Fibroblast of peridontal ligament (primary cell): ENCODE results near the gene ABR.
"Not testable (repeated sequence)": the region's sequence is repeated elsewhere in the genome, so short reads cannot be mapped to it uniquely, and the experiment has no call there.

Experiments
- DNase-seq: peaks from one replicate; pipeline ENCODE4 v3.0.0-alpha.2; 2010; ENCODE audit errors: extremely low read depth

The ABR gene

DNA sequence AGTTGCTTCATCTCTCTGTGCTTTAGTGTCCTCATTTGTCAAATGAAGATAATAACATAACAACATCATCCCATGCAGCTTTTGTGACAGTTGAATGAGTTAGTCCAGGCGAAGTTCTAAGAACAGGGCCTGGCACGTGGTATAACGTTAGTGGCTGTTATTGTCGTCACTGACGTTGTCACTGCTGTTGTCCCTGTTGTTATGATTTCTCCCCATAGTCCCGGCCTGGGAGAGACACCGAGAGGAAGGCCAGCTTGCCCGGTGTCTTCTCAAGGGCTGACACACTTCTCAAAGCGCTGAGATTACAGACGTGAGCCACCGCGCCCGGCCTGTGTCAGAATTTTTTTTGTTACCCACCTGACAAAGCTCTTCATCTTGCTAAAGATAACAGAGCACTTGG, 29.9 kb downstream of the ABR start:
- no peak for DNase-seq

DNA sequence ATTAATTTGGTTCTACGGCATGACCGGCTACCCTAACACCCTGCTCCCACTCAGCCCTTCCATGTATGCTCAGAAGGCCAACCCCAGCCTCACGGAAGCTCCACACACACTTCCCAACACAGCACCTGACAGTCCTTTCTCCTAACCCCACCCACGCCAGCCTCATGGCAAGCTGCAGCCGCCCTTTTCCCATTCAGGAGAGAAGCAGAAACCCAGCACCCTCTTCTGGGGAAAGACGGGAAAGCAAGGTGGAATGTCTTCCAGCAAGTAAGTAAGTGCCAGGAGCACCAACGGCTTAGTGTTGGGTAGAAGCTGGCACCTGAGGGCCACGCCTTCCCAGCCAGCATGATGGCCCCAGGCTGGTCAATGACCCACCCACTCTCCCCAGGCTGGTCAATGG, 32.1 kb downstream of the ABR start:
- DNase-seq: peak; percentile 56

DNA sequence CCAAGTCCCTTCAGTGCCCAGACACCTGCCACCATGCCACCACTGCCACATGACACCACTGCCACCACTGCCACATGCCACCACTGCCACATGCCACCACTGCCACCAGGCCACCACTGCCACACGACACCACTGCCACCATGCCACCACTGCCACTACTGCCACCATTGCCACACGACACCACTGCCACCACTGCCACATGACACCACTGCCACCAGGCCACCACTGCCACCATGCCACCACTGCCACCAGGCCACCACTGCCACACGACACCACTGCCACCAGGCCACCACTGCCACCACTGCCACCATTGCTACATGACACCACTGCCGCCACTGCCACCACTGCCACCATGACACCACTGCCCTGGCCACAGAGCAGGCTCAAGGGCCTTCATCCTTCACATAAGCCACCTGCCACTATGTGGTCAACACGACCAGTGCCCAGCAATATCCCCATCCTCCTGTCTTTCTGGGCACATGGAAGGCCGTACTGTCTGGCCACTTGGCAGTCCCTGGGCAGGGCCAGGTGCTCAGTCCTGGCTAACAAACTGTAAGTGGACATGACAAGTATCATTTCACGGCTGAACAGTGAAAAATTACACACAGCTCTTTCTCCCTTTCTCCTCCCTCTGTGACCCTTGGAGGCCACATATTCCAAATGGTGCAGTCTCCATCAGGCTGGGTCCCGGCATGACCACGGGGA, 33.1 kb downstream of the ABR start:
- DNase-seq: no peak

DNA sequence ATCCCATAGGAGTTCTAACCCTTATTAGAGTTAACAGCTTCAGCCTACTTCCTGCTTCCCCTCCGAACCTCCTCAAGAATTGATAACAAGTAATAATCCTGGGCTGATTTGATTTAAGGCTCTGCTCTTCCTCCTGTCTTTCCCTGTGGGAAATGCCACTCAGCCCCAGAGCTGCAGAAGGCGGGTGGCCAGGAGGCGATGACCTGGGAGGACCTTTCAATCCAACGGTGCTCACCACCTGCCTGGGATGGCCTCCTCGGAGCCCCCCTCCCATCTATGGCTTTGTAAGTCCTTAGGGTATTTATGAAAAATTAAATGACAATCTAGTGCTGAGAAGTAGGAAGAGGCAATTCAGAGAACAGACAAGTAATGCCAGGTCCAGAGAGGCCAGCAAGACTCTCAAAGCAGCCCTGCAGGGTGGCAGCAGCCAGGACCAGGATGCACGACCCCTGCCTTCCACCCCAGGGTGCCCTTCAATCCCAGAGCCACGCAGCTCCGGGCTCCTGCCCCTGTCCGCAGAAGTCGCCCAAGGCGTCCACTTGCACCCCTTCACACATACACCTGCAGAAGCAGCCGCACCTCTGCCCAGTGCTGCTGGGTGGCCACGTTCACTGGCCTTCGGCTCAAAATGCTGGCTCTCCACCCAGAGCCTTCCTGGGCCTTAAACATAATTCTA, 34.3 kb downstream of the ABR start:
- no peak for DNase-seq

DNA sequence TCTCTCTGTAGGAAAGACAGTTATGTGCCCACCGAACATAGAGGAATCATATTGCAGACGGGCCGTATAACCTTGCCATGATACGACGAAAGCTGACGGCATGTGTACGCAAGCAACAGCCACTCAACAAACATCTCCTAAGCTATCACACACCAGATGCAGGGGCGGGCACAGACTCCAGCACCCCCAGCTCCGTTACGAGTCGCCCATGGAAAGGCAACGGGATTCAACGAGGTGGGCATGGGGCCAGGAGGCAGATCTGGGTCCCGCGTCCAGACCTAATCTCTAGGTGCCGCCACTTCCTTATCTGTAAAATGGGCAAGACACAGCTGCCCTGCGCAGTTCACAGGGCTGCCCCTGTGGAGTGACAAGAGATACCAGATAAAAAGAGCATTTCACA, 35.6 kb downstream of the ABR start:
- no peak for DNase-seq

DNA sequence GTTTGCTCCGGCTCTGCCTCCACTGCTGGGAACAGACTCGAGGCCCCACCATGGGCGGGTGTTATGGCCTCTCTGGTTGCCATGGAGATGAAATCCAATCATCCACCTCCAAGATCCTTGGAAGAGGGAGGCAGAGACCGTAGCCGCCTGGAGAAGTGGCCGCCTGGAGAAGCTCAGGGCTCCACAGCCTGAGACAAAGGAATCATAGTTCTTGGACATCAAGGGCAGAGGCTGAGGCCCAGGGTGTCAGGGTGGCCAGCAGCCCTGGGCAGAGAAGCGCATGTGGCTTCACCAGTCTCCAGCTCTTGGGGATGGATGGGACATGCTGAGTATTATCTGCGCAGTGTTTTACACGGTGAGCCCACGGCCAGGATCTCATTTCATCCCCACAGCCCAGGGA, 36.2 kb downstream of the ABR start:
- peak; percentile 33 for DNase-seq

DNA sequence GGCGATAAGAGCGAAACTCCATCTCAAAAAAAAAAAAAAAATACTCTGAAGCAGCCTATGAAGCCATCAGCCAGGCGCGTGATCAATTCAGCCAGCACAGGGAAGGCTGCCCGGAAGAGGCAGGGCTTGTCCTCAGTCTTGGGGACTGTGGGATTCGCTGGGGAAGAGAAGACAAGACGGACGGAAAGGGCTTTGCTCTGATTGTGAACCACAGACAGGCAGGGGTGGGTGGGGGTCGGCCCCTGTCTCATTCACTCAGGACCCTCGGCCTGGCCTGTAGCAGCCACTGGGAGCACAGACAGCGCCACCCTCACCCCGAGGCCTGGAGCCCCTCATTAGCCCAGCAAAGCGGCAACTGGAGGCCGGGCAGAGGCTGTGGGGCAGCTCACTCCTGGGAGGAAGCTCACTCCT, 37.2 kb downstream of the ABR start:
- no peak for DNase-seq

DNA sequence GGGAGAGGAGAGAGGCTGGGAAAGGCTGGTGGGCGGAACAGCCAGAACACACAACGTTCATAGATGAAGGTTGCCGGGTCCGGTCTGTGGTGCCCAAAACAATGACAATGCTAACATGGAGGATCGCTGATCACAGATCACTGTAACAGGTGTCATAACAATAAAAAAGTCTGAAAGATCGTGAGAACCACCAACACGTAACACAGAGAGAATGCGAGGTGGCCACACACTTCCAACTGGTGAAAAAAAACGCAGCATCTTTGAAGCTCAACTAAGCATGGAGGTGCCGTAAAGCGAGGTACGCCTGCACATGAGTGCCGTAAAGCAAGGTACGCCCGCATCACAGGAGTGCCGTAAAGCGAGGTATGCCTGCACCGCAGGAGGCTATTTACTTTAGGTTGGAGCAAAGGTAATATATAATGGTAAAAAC, 42.3 kb downstream of the ABR start:
- no peak for DNase-seq

DNA sequence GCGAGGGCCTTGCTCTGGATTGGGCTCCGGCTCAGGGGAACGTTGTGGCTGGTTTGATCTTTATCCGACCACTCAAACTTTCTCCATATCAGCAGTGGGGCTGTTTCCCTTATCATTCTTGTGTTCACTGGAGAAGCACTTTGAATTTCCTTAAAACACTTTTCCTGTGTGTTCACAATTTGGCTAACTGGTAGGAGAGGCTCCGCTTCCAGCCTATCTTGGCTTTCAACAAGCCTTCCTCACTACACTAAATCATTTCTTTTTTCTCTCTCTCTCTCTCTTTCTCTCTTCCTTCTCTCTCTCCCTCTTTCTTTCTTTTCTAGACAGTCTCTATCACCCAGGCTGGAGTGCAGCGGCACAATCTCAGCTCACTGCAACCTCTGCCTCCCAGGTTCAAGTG, 43.0 kb downstream of the ABR start:
- DNase-seq: no peak

DNA sequence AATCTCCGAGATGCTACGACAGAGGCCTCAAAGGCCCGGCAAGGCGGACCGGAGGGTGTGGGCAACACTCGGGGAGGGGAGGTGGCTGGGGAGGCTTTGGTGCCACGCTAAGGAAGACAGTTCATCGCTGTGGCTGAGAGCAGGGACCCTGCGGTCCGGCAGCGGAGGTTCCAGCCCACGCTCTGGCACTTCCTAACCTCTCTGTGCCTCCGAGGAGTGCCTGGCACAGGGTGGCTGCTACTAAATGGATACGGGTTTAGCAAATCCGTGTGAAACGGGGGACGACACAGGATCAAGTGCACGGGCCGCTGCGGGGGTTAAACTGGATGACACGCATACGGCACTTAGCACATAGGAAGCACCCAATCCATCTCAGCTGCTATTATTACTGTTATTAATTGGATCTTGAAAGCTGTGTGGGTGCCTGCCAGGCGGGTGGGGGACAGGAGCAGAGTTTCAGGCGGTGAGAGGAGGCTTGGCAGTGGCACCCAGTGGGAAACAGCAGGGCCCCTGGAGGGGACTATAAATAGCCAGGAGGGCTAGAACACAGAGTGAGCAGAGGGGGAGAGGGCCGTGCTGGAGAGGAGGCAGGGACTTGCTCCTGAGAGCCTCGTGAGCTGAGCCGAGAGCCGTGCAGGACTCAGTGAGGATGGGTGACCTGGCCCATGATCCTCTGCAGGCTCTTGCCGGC, 45.0 kb downstream of the ABR start:
- no peak for DNase-seq

DNA sequence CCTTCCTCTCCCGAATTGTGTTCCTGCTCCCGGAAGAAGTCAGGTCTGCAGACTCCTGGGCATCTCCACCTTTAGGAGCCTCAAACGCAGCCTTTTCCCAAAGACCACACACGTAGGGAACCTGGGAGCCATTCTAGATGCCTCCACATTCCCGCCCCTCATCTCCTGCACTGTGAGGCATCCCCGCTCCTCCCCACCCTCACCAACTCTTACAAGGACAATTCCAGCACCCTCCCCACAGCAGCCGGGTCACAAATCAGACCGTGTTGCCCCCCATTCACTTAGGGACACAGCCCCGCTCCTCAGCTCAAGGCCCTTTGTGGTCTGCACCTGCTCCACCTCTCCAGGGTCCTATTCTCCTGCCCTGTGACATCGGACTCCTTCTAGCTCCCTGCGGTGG, 49.6 kb downstream of the ABR start:
- DNase-seq: no peak

DNA sequence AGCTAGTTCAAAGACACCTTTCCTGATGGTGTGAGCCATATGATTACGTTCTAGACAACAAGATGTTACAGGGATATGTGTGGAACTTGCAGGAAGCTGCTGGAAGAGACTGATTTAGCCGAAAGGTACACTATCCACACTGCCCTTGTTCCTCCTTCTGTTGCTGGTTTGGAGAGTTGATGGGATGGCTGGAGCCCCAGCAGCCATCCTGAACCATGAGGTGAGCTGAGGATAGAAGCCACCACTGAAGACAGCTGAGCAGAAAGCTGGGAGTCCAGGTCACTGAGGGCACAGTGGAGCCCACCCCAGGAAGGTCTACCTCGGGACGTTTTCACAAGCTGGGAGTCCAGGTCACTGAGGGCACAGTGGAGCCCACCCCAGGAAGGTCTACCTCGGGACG, 51.3 kb downstream of the ABR start:
- DNase-seq: not testable (repeated sequence)

DNA sequence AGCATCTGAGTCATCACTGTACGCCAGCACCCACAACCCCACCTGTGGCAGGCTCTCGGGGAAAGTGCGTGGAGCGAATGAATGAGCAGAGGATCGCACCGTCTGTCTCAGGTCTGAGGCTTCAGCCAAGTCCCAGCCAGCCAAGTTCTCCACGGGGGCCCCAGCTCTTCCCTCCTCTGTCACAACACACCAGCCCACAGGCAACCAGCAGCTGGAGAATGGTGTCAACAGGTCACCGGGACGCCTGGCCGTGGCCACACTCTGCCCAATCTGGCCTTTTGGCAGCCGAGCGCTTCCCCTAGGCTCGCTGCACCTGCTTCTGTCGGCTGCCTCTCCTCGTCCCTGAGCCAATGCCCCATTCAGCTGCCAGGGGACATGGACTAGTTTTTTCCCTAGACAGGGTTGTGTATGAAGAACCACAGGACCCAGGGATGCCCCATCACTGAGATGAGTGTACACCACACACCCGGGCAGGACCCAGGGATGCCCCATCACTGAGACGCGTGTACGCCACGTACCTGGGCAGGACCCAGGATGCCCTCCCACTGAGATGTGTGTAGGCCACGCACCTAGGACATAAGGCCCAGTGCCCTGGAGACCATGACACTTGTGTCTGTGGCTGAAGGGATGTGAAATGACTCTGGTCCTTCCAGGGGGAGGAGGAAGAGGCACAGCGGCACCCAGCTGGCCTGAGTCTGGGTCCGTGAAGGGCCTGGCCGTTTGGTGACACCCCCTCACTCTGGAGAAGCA, 52.8 kb downstream of the ABR start:
- DNase-seq: no peak

DNA sequence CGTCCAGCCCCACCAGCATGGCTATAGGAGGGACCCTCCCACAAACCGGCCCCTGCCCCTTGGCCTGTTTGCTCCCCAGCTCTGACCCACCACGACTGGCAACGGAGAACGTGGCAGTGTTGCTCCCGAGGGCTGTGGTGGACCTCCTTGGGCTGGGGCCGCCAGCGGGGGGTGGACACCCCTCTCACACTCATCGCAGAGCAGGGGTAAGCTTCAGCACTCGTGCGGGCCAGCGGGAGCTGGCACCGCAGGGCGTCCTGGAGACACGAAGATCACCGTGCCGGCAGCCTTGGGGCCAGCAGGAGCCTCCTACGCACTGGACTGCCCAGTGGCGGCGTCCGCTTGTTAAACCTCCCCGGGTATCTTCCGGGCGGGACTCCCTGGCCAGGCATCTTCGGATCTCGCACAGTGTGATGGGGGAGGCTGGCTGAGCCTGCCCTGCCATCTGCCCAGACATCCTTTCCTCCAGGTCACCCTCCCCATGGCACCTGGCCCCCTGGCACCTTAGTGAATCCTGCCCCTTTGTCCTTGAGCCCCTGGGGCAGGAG, 53.5 kb downstream of the ABR start:
- DNase-seq: no peak

DNA sequence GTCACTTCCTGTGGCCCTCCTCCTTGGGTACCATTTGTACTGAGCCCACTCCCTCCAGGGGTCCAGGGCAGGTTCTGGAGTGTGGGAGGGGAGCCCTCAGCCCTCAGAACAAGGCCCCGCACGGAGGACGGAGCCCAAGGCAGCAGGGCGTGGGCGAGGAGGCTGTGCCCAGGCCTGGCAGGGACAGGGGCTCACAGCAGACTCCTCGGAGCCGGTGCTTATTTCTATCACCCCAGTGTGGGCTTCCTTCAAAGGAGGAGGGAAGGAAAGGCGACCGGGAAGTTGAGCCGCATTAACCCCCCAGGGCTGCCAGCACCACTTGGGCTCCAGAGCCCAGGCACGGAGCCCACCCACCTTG, 54.0 kb downstream of the ABR start:
- DNase-seq: no peak

DNA sequence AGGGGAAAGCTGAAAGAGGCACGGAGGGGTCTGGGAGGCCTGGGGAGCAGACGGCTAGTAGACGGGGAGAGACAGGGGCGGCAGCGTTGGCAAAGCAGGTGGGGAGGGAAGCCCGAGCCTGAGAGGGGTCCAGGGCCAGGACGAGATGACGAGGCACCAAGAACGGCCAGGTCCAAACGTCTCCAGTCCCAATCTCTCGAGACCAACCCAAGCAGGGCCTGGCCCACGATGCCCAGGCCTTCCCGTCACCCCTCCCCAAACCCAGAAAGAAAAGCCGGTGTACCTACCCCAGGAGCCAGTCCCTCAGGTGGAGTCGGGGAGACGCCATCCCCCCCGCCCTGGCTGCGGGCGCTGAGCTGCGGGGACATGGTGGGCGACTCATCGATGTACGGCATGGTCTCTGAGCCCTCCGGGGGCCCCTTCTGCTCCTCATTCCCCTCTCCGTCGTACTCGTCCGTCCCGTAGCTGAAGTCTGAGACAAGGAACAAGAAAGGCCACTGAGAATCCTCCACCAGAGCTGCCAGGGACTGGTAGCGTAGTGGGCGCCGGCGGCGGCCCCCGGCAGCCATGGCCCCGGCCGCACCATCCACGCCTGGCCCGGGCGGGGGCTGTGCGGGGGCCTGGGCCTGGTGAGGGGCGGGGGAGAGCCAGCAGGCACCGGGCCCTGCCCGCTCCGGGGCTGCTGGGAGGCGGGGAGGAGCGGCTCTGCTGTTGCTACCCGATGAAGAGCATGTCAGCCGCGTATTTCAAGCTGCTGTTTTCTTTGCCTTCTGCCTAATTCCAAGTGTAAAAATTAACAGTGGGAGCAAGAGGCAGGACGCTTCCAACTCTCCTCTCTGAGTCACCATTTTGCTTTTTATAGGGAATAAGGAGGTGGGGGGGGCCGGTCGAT, 54.6 kb downstream of the ABR start:
- no peak for DNase-seq

DNA sequence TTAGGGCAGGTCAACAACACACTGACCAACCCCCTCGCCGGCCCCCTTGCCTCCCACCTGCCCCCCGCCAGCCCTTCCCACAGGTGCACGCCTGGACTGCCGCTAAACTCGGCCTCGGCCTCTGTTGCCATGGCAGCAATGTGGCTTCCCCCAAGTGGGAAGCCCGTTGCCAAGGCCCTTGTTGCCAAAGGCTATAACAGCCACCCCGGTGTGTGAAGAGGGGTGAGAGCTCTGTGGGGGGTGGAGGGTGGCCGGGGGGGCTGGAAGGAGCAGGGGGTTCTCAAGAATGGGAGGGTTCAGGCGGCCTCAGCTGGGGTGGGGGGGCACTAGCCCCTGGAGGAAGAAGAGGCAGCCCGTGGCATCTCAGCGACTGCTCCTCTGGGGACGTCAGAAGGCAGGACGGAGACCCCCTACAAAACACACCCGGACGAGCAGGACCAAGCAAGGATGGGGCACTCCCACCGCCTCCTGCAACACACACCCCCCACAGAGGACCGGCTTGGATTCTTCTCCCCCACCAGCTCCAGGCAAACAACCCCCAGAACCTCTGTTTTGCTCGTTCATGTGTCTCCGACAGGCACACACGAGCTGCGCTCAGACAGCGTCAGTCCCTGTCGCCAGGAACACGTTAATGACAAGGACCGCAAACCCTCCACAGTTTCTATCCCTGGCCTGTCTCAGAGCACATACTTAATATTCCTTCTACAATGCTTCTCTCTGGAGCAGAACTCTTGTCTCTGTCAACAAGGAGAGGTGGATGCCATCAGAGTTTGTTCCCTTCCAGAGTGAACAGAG, 55.7 kb downstream of the ABR start:
- DNase-seq: no peak

DNA sequence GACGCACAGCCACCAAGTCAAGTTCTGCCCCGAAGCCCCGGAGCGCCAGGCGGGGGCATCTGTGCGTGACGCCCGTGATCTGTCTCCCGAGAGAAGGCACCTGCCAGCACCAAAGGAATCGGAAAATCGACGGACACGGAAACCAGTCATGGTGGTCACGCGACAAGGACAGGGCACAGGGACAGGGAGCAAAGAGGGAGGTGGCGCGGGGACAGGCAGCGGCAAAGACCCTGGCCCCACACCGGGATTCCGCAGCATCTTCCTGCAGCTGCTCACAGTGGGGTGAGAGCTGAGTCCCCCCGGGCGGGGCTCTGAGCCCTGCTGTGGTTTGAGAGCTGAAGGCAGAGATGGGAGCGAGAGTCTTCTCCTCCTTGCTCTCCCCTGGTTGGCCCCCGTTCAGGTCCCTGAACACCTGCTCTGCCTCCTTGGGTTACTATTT, 56.4 kb downstream of the ABR start:
- no peak for DNase-seq

DNA sequence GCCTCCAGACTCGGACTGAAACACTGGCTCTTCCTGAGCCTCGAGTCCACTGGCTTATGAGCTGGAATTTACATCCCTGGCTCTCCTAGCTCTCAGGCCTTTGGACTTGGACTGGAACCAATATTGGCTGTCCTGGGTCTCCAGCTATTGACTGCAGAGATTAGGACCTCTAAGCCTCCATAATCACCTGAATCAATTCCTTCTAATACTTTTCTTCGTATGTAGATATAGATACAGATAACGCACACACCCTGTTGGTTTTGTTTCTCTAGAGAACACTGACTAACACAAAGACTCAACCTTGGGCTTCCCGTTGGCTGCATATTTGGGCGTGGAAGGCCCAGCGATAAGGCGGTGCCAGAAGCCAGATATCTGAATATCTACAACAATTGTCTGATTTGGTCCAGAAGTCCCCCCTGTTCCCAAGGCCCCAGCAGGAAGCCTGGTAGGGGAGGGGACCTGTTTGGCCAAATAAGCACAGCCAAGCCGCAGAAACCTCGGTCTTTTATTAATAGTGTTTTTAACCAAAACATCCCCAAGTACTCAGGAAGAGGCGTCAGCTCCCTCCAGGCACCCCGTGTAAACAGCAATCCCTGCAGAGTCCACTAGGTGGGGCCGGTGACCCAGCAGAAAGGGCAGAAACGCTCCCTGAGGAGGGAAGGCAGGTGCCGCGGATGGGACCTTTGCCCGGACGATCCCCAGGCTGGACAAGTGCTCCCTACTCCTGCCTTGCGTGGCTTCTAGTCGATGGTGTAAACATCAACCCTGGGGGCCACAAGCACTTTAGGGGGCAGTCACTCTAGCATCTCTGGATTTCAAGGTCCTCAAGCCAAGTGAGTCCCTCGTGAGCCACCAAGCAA, 57.0 kb downstream of the ABR start:
- DNase-seq: peak; percentile 56
